Hepatocyte (in vitro differentiated cells): ENCODE results near the gene RGS18. TPM values are rescaled to one million over a fixed set of nuclear protein-coding genes. Genes with fewer than 3 reads are reported as not detected.

Experiments used
- DNase-seq: peaks from one replicate; pipeline ENCODE4 v3.0.0-alpha.2; 2016; ENCODE audit warnings: low spot score
- H2AFZ ChIP-seq: fragments of 200-600 bp; sonication (generic); 2 replicates; pipeline ENCODE4 v1.6.0; 2016; ENCODE audit warnings: antibody characterized with exemption, mild to moderate bottlenecking
- H3K27ac ChIP-seq: fragments of 200-600 bp; sonication (generic); 2 replicates; pipeline ENCODE4 v1.5.1; 2016; ENCODE audit warnings: mild to moderate bottlenecking
- H3K27me3 ChIP-seq: fragments of 200-600 bp; sonication (generic); 2 replicates; pipeline ENCODE4 v1.6.1; 2016
- H3K36me3 ChIP-seq: fragments of 200-600 bp; sonication (generic); replicated peaks from 2 replicates; pipeline ENCODE4 v1.5.1; 2016; ENCODE audit warnings: low read depth; ENCODE audit not compliant: insufficient read depth
- H3K4me1 ChIP-seq: fragments of 200-600 bp; sonication (generic); 2 replicates; pipeline ENCODE4 v1.5.1; 2016; ENCODE audit warnings: mild to moderate bottlenecking, moderate library complexity; ENCODE audit not compliant: insufficient read depth
- H3K4me2 ChIP-seq: fragments of 200-600 bp; sonication (generic); 2 replicates; pipeline ENCODE4 v1.6.0; 2016
- H3K4me3 ChIP-seq: fragments of 200-600 bp; sonication (generic); 2 replicates; pipeline ENCODE4 v1.5.1; 2016; ENCODE audit warnings: mild to moderate bottlenecking
- H3K79me2 ChIP-seq: fragments of 200-600 bp; sonication (generic); 2 replicates; pipeline ENCODE4 v1.6.0; 2017; ENCODE audit warnings: mild to moderate bottlenecking
- H3K9me2 ChIP-seq: fragments of 200-600 bp; sonication (generic); replicated peaks from 2 replicates; pipeline ENCODE4 v1.6.0; 2017; ENCODE audit warnings: mild to moderate bottlenecking; ENCODE audit not compliant: insufficient read depth
- H3K9me3 ChIP-seq: fragments of 200-600 bp; sonication (generic); 2 replicates; pipeline ENCODE4 v1.5.1; 2016; ENCODE audit warnings: low read depth, mild to moderate bottlenecking
- H4K20me1 ChIP-seq: fragments of 200-600 bp; sonication (generic); 2 replicates; pipeline ENCODE4 v1.6.0; 2016; ENCODE audit warnings: mild to moderate bottlenecking; ENCODE audit not compliant: insufficient read depth, poor library complexity, severe bottlenecking
- EZH2 ChIP-seq: fragments of 200-600 bp; sonication (generic); IDR thresholded peaks from 2 replicates; pipeline ENCODE4 v1.6.1; 2016; ENCODE audit warnings: antibody characterized with exemption, mild to moderate bottlenecking, borderline replicate concordance
- EZH2phosphoT487 ChIP-seq: fragments of 200-600 bp; sonication (generic); IDR thresholded peaks from one replicate; pipeline ENCODE4 v1.6.1; 2018; ENCODE audit warnings: antibody characterized with exemption, mild to moderate bottlenecking, low read depth, moderate library complexity; ENCODE audit not compliant: unreplicated experiment, severe bottlenecking
- WGBS: methylation state at CpG from one replicate; pipeline ENCODE4 v1.1.6; 2016; ENCODE audit warnings: low lambda C conversion rate; ENCODE audit errors: missing lambda C conversion rate; 5-methylcytosine and 5-hydroxymethylcytosine counted together
- polyA plus RNA-seq: library from polyadenylated mRNA; unstranded; fragments of >200 nt; fragmentation: Nextera tagmentation; extraction: Ambion mirVana; gene quantifications from 2 replicates; pipeline ENCODE4 v1.2.1, GENCODE V29; 2016
- total RNA-seq: library from RNA; depleted of rRNA; stranded (reverse); fragments of >200 nt; gene quantifications from 2 replicates; pipeline ENCODE4 v1.2.3, GENCODE V29; 2014
- TF ChIP-seq, protein P1 (sequence below): fragments of 200-600 bp; sonication (generic); IDR thresholded peaks from 2 replicates; pipeline ENCODE4 v1.5.1; 2016; ENCODE audit warnings: antibody characterized with exemption, mild to moderate bottlenecking; ENCODE audit not compliant: poor library complexity

RGS18 gene
- total and polyA plus RNA-seq, 2 experiments from 2014 or later, result 0.13 TPM; not detected in 1

DNA sequence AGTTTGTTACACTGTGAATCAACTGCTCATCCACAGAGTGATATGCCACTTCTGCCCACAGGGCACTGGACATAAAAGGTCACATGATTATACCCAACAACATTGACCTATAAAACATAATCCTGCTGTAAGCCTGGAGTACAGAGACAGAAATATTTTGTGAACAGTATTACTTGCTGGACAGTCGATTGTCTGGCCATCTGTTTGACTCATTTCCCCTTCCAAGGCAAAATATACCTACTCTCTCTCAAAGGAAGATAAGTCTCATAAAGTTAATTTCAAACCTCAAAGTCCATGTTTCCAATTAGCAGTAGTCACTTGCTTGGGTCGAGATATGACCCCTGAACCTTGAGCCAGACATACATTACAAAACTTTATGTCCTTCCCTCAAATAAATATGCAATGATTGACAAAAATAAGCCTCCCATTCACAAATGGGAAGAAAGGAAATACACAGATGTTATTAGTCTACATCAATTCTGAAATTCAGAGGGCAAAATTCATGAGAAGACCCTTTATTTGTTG, 39.3 kb upstream of the RGS18 start:
- Histone ChIP-seq H2AFZ (no peak overlapping the region), H3K9me2 (no peaks in the 10 kb centered on the region), H3K4me3 (no peak overlapping the region), H4K20me1 (no peaks in the 10 kb centered on the region), H3K4me1 (no peaks in the 10 kb centered on the region), H3K27ac (no peak overlapping the region), H3K79me2 (no peaks in the 10 kb centered on the region), H3K9me3 (no peaks in the 10 kb centered on the region), H3K4me2 (no peak overlapping the region), H3K27me3 (no peaks in the 10 kb centered on the region), H3K36me3 (no peaks in the 10 kb centered on the region)
- DNase-seq, result no peak
- TF ChIP-seq EZH2 (no peak), EZH2phosphoT487 (no peak)
- TF ChIP-seq, protein P1, sequence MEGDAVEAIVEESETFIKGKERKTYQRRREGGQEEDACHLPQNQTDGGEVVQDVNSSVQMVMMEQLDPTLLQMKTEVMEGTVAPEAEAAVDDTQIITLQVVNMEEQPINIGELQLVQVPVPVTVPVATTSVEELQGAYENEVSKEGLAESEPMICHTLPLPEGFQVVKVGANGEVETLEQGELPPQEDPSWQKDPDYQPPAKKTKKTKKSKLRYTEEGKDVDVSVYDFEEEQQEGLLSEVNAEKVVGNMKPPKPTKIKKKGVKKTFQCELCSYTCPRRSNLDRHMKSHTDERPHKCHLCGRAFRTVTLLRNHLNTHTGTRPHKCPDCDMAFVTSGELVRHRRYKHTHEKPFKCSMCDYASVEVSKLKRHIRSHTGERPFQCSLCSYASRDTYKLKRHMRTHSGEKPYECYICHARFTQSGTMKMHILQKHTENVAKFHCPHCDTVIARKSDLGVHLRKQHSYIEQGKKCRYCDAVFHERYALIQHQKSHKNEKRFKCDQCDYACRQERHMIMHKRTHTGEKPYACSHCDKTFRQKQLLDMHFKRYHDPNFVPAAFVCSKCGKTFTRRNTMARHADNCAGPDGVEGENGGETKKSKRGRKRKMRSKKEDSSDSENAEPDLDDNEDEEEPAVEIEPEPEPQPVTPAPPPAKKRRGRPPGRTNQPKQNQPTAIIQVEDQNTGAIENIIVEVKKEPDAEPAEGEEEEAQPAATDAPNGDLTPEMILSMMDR, result no peak
- WGBS, result 62% methylated on average over 2 of the region's 2 CpGs

DNA sequence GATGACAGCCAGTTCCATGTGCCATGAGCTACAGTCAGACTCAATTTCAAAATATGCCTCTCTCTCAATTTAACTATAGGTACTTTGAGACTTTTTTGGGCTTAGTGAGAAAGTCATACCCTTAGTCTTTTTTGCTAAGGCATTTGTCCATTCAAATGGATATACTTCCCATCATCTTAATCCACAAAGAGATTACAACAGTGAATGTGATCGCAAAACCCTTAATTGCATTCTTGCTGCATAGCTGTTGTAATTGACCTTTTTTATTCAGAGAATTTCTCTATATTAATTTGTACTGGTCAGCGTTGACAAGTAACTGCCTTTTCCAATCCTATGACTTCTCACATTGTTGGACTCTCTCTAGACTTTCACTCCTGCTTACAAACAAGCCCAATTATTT, 38.6 kb upstream of the RGS18 start:
- WGBS, result 93% methylated on average over 2 of the region's 2 CpGs
- no peaks in the 10 kb centered on the region for H3K27me3 ChIP-seq
- no peaks in the 10 kb centered on the region for H3K36me3 ChIP-seq
- H2AFZ ChIP-seq, result no peak overlapping the region
- no peaks in the 10 kb centered on the region for H3K4me1 ChIP-seq
- no peak overlapping the region for H3K4me3 ChIP-seq
- no peaks in the 10 kb centered on the region for H3K79me2 ChIP-seq
- H4K20me1 ChIP-seq, result no peaks in the 10 kb centered on the region
- H3K4me2 ChIP-seq, result no peak overlapping the region
- H3K9me3 ChIP-seq, result no peaks in the 10 kb centered on the region
- no peak overlapping the region for H3K27ac ChIP-seq
- no peak for DNase-seq
- no peaks in the 10 kb centered on the region for H3K9me2 ChIP-seq
- TF ChIP-seq EZH2phosphoT487 (no peak), EZH2 (no peak)
- TF ChIP-seq, protein P1, result no peak

DNA sequence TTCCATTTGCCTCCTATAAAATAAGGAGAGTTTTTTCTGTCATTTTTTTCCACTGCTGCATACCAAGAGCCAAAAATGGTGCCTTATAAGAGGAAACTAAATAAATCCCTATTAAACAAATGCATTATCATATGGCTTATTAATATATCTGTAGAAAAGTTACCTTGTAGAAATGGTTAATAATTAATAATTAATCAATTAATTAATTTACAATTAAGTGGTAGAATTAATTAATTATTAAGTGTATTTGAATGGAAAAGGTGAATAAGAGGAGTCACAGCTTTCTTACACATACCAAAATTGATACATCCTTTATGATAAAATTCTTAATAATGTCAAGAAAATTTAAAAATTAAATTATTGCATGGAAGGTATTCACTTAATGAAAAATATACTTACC, 35.6 kb upstream of the RGS18 start:
- Histone ChIP-seq H3K27ac (no peak overlapping the region), H3K4me1 (no peaks in the 10 kb centered on the region), H3K4me2 (no peak overlapping the region), H3K4me3 (no peak overlapping the region), H4K20me1 (no peaks in the 10 kb centered on the region), H3K27me3 (no peaks in the 10 kb centered on the region), H3K9me2 (no peaks in the 10 kb centered on the region), H3K36me3 (no peaks in the 10 kb centered on the region), H2AFZ (no peak overlapping the region), H3K9me3 (no peaks in the 10 kb centered on the region), H3K79me2 (no peaks in the 10 kb centered on the region)
- TF ChIP-seq EZH2phosphoT487 (no peak), EZH2 (no peak)
- TF ChIP-seq, protein P1, result no peak
- no peak for DNase-seq

DNA sequence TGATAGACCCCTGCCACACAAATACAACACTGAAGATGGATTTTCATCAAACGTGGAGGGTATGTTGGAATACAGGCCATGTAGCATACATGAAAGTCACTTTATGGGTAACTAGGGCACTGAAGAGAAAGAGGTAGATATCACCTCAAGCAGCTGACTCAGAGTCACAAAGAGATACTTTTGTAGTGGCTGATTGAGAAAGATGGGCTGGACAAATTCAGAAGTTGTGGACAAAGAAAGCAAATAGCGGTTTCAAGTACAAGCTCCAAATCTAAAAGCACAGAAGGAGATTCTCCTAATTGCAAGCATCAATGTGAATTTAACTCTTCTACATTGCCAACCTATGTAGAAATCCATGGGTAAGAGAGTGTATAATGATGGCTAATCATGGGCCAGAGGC, 35.0 kb upstream of the RGS18 start:
- Histone ChIP-seq H3K9me3 (no peaks in the 10 kb centered on the region), H3K4me2 (no peak overlapping the region), H3K79me2 (no peaks in the 10 kb centered on the region), H2AFZ (no peak overlapping the region), H3K36me3 (no peaks in the 10 kb centered on the region), H4K20me1 (no peaks in the 10 kb centered on the region), H3K9me2 (no peaks in the 10 kb centered on the region), H3K27me3 (no peaks in the 10 kb centered on the region), H3K27ac (no peak overlapping the region), H3K4me1 (no peaks in the 10 kb centered on the region), H3K4me3 (no peak overlapping the region)
- 100% methylated on average over 2 of the region's 2 CpGs for WGBS
- TF ChIP-seq EZH2phosphoT487, result no peak
- no peak for DNase-seq
